ENCODE data around the gene AP1AR.
"Not testable (repeated sequence)": the region's sequence is repeated elsewhere in the genome, so short reads cannot be mapped to it uniquely, and the experiment has no call there.

AP1AR gene

GRCh38 chr4:112302320-112303274, 71.0 kb downstream of the AP1AR start:
- TF ChIP-seq ZNF274 (IDR thresholded peaks at IDR 0.05; ENCODE audit: low read depth, low read length) = no peak

GRCh38 chr4:112305477-112305876, 73.9 kb downstream of the AP1AR start:
- not testable (repeated sequence) for H3K4me3 ChIP-seq (ENCODE audit: low read length)

More at GRCh38 chr4:112302320-112303274, 71.0 kb downstream of the AP1AR start:
- H3K4me3 ChIP-seq (ENCODE audit: low read length) = peak overlapping the region; percentile 18; the same call in 1 of the 2 replicates

GRCh38 chr4:112309263-112309791, 77.7 kb downstream of the AP1AR start:
- H3K4me3 ChIP-seq (ENCODE audit: low read length) = not testable (repeated sequence)

GRCh38 chr4:112311516-112311915, 79.9 kb downstream of the AP1AR start:
- no peak overlapping the region for H3K4me3 ChIP-seq (ENCODE audit: low read length)
- no peak for TF ChIP-seq ZNF274 (IDR thresholded peaks at IDR 0.05; ENCODE audit: low read depth, low read length)

- no peak for TF ChIP-seq ZNF274 (IDR thresholded peaks at IDR 0.05; ENCODE audit: low read depth, low read length)
These were observed 81.1 kb downstream of the AP1AR start for GRCh38 chr4:112312610-112313239.

GRCh38 chr4:112315446-112315845, 83.9 kb downstream of the AP1AR start:
- no peak overlapping the region for H3K4me3 ChIP-seq (ENCODE audit: low read length)
- no peak for TF ChIP-seq ZNF274 (IDR thresholded peaks at IDR 0.05; ENCODE audit: low read depth, low read length)

More at GRCh38 chr4:112312610-112313239, 81.1 kb downstream of the AP1AR start:
- H3K4me3 ChIP-seq (ENCODE audit: low read length) = peak overlapping the region; percentile 51; the same call in 1 of the 2 replicates

- H3K4me3 ChIP-seq (ENCODE audit: low read length) = no peak overlapping the region
- TF ChIP-seq ZNF274 (IDR thresholded peaks at IDR 0.05; ENCODE audit: low read depth, low read length) = no peak
These were observed 84.8 kb downstream of the AP1AR start for GRCh38 chr4:112316360-112316759.

- TF ChIP-seq ZNF274 (IDR thresholded peaks at IDR 0.05; ENCODE audit: low read depth, low read length) = no peak
- H3K4me3 ChIP-seq (ENCODE audit: low read length) = peak overlapping the region; percentile 69; the same call in 1 of the 2 replicates
These were observed 86.9 kb downstream of the AP1AR start for GRCh38 chr4:112318239-112319142.
